ENCODE measurements around the gene LY6G5B. TPM values are rescaled to one million over a fixed set of nuclear protein-coding genes. Genes with fewer than 3 reads are reported as not detected.

Gene LY6G5B
- total and polyA plus RNA-seq, 2 experiments from 2014 or later: 7.9 to 8.4 TPM

- TF ChIP-seq ZNF462 (CRISPR knock-in tag; IDR thresholded peaks at IDR 0.05): no peak
Measured at GRCh38 chr6:31634969-31635575, 34.7 kb upstream of the LY6G5B start (continued).

GRCh38 chr6:31636698-31637596 is 32.8 kb upstream of the LY6G5B start:
- Histone ChIP-seq H3K4me1 (ENCODE audit: insufficient read depth) (no peaks in the 10 kb centered on the region), H3K27ac (ENCODE audit: low read depth) (no peak overlapping the region), H3K36me3 (ENCODE audit: insufficient read depth) (peaks cover 65% of the 10 kb centered on the region), H3K4me3 (no peak overlapping the region), H3K4me2 (no peak overlapping the region), H2AFZ (no peak overlapping the region), H4K20me1 (replicated peaks; ENCODE audit: insufficient read depth) (peaks cover 33% of the 10 kb centered on the region), H3F3A (replicated peaks; ENCODE audit: low read depth) (peaks cover 72% of the 10 kb centered on the region), H3K27me3 (ENCODE audit: insufficient read depth) (no peaks in the 10 kb centered on the region), H3K79me2 (replicated peaks; ENCODE audit: insufficient read depth) (no peaks in the 10 kb centered on the region), H3K9me2 (ENCODE audit: insufficient read depth) (no peaks in the 10 kb centered on the region)
- H3K27ac Mint-ChIP-seq: no peak overlapping the region
- H3K4me3 Mint-ChIP-seq: no peak overlapping the region
- ATAC-seq: peak; percentile 9
- peaks cover 92% of the 10 kb centered on the region for H3K36me3 Mint-ChIP-seq (ENCODE audit: low read depth)
- no peaks in the 10 kb centered on the region for H3K4me1 Mint-ChIP-seq
- no peaks in the 10 kb centered on the region for H3K9me3 Mint-ChIP-seq
- TF ChIP-seq REST (IDR thresholded peaks at IDR 0.05; ENCODE audit: unreplicated experiment) (no peak), EZH2phosphoT487 (IDR thresholded peaks at IDR 0.05; ENCODE audit: unreplicated experiment) (no peak), ZNF114 (CRISPR knock-in tag; IDR thresholded peaks at IDR 0.05) (no peak), STAT1 (IDR thresholded peaks at IDR 0.05; ENCODE audit: unreplicated experiment) (no peak), CREB1 (CRISPR knock-in tag; IDR thresholded peaks at IDR 0.05; ENCODE audit: low read depth) (no peak), POLR2AphosphoS5 (IDR thresholded peaks at IDR 0.05; ENCODE audit: low read depth) (no peak; the same call in 1 of the 2 replicates)
- H3K27me3 Mint-ChIP-seq (ENCODE audit: insufficient read depth, low read depth, poor library complexity): peaks cover 6% of the 10 kb centered on the region
- no peak for DNase-seq (ENCODE audit: low spot score)

Data from GM23338 (cell line).